Smooth muscle cell (in vitro differentiated cells): Measurements from ENCODE around the gene NBPF1. TPM values are rescaled to one million over a fixed set of nuclear protein-coding genes. Genes with fewer than 3 reads are reported as not detected.
"Not testable (repeated sequence)": the region's sequence is repeated elsewhere in the genome, so short reads cannot be mapped to it uniquely, and the experiment has no call there.

Source experiments
- DNase-seq: peaks from one replicate; lab custom pipeline; 2025; ENCODE audit not compliant: unreplicated experiment; lab: John Stamatoyannopoulos, UW
- H2AFZ ChIP-seq: fragments of 200-600 bp; sonication (generic); 2 replicates; pipeline ENCODE4 v1.6.0; 2016; ENCODE audit warnings: antibody characterized with exemption, low read depth, mild to moderate bottlenecking
- H3F3A ChIP-seq: fragments of 200-600 bp; sonication (generic); 2 replicates; pipeline ENCODE4 v1.6.0; 2017; ENCODE audit warnings: antibody characterized with exemption, low read depth
- H3K27ac ChIP-seq: fragments of 200-600 bp; sonication (generic); 2 replicates; pipeline ENCODE4 v1.5.1; 2016; ENCODE audit warnings: low read depth, mild to moderate bottlenecking
- H3K27me3 ChIP-seq: fragments of 200-600 bp; sonication (generic); 2 replicates; pipeline ENCODE4 v1.6.1; 2016; ENCODE audit warnings: low read depth, mild to moderate bottlenecking
- H3K36me3 ChIP-seq: fragments of 200-600 bp; sonication (generic); 2 replicates; pipeline ENCODE4 v1.5.1; 2016; ENCODE audit warnings: low read depth
- H3K4me1 ChIP-seq: fragments of 200-600 bp; sonication (generic); 2 replicates; pipeline ENCODE4 v1.5.1; 2016; ENCODE audit warnings: low read depth
- H3K4me2 ChIP-seq: fragments of 200-600 bp; sonication (generic); 2 replicates; pipeline ENCODE4 v1.6.0; 2016; ENCODE audit warnings: mild to moderate bottlenecking
- H3K4me3 ChIP-seq: fragments of 200-600 bp; sonication (generic); 2 replicates; pipeline ENCODE4 v1.5.1; 2016; ENCODE audit warnings: mild to moderate bottlenecking
- H3K79me2 ChIP-seq: fragments of 200-600 bp; sonication (generic); 2 replicates; pipeline ENCODE4 v1.6.0; 2016; ENCODE audit warnings: low read depth, mild to moderate bottlenecking
- H3K9ac ChIP-seq: fragments of 200-600 bp; sonication (generic); 2 replicates; pipeline ENCODE4 v1.6.0; 2016; ENCODE audit warnings: low read depth
- H3K9me3 ChIP-seq: fragments of 200-600 bp; sonication (generic); replicated peaks from 2 replicates; pipeline ENCODE4 v1.5.1; 2016; ENCODE audit warnings: low read depth
- H4K20me1 ChIP-seq: fragments of 200-600 bp; sonication (generic); 2 replicates; pipeline ENCODE4 v1.6.0; 2016; ENCODE audit warnings: low read depth
- WGBS: methylation state at CpG from one replicate; pipeline ENCODE4 v1.1.7; 2016; ENCODE audit warnings: low lambda C conversion rate; 5-methylcytosine and 5-hydroxymethylcytosine counted together
- polyA plus RNA-seq: library from polyadenylated mRNA; unstranded; fragments of >200 nt; fragmentation: Nextera tagmentation; extraction: Ambion mirVana; gene quantifications from 2 replicates; pipeline ENCODE4 v1.2.1, GENCODE V29; 2016
- total RNA-seq: library from RNA; depleted of rRNA; stranded (reverse); fragments of >200 nt; gene quantifications from 2 replicates; pipeline ENCODE4 v1.2.3, GENCODE V29; 2014
- TF ChIP-seq, protein P1 (sequence below): fragments of 200-600 bp; sonication (generic); IDR thresholded peaks from 2 replicates; pipeline ENCODE4 v1.5.1; 2017; ENCODE audit warnings: borderline replicate concordance, mild to moderate bottlenecking, antibody characterized with exemption; ENCODE audit not compliant: insufficient read depth, poor library complexity, severe bottlenecking

Gene NBPF1
- total and polyA plus RNA-seq, 2 experiments from 2014 or later = 18.1 to 28.7 TPM

- H3K4me3 ChIP-seq = peak overlapping the region; percentile 79
- H3F3A ChIP-seq, H3K36me3 ChIP-seq, H3K9me3 ChIP-seq, H3K27me3 ChIP-seq: not testable (repeated sequence)
- H3K9ac ChIP-seq = peak overlapping the region; percentile 83
- TF ChIP-seq, protein P1, sequence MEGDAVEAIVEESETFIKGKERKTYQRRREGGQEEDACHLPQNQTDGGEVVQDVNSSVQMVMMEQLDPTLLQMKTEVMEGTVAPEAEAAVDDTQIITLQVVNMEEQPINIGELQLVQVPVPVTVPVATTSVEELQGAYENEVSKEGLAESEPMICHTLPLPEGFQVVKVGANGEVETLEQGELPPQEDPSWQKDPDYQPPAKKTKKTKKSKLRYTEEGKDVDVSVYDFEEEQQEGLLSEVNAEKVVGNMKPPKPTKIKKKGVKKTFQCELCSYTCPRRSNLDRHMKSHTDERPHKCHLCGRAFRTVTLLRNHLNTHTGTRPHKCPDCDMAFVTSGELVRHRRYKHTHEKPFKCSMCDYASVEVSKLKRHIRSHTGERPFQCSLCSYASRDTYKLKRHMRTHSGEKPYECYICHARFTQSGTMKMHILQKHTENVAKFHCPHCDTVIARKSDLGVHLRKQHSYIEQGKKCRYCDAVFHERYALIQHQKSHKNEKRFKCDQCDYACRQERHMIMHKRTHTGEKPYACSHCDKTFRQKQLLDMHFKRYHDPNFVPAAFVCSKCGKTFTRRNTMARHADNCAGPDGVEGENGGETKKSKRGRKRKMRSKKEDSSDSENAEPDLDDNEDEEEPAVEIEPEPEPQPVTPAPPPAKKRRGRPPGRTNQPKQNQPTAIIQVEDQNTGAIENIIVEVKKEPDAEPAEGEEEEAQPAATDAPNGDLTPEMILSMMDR = peak; percentile 44
- H3K79me2 ChIP-seq = peaks cover 41% of the 10 kb centered on the region
- H4K20me1 ChIP-seq = peaks cover 12% of the 10 kb centered on the region
- H3K4me1 ChIP-seq = peaks cover 16% of the 10 kb centered on the region
- peak; percentile 99 for DNase-seq
- WGBS = 6% methylated on average over 61 of the region's 61 CpGs
- H3K4me2 ChIP-seq = peak overlapping the region; percentile 86
- peak overlapping the region; percentile 12 for H3K27ac ChIP-seq
- peak overlapping the region; percentile 82 for H2AFZ ChIP-seq
These were observed 31.3 kb upstream of the NBPF1 start for GRCh38 chr1:16644482-16645270.

DNA sequence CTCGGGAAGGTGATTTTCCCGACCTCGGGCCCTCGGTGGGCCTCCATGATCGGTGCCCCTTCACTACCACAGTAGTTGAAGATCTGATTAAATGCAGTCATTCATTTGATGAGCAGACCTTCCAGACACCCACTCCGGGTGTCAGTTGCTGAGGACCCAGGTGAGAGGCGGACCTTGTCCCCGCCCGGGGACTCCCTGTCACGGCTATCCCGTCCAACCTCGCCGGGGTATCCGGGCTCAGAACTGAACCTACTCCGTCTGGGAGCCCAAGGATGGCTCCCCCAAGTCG is 30.8 kb upstream of the NBPF1 start:
- DNase-seq = no peak
- Histone ChIP-seq H3K27me3 (no peaks in the 10 kb centered on the region), H3K27ac (no peak overlapping the region), H3K4me2 (peak overlapping the region; percentile 86), H4K20me1 (peaks cover 17% of the 10 kb centered on the region), H3K79me2 (peaks cover 46% of the 10 kb centered on the region), H3K4me3 (peak overlapping the region; percentile 79), H3K9ac (peak overlapping the region; percentile 83), H3K9me3 (no peaks in the 10 kb centered on the region), H3K36me3 (no peaks in the 10 kb centered on the region), H3F3A (no peaks in the 10 kb centered on the region), H3K4me1 (peaks cover 16% of the 10 kb centered on the region), H2AFZ (peak overlapping the region; percentile 82)
- 2% methylated on average over 16 of the region's 16 CpGs for WGBS
- TF ChIP-seq, protein P1 = no peak

DNA sequence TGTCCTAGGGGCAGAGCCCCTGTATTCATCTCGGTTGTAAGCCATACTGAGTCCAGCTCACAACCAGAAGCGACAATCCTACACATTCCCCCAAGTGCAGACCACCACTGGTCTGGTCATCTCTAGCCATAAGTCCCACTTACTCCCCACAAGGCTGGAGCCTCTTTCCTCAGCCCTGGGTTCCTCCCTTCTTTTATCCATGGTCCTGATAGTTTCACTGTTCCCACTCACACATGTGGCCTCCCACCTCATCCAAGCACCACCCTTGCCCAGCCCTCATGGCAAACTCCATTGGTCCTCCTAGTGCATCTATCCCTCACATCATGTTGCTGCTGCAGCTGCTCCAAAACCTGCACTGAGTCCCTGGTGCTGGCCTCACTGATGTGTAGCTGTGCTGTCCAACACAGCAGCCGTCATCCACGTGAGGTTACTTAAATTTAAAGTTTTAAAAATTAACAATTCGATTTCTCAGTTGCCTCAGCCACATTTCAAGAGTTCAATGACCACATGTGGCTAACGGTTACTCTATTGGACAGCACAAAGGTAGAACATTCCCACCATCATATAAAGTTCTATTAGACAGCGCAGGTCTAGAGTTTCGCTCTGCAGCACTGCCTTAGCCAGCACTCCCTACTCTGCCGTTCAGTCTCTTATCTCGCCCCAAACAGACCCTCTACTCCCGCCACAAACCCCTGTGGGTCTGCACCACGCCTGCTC is 30.3 kb upstream of the NBPF1 start:
- H3K27ac ChIP-seq, H3K36me3 ChIP-seq, DNase-seq, H3K9me3 ChIP-seq, H3F3A ChIP-seq, H3K27me3 ChIP-seq: not testable (repeated sequence)
- Histone ChIP-seq H3K4me3 (peak overlapping the region; percentile 79), H3K79me2 (peaks cover 49% of the 10 kb centered on the region), H3K4me2 (peak overlapping the region; percentile 86), H4K20me1 (peaks cover 21% of the 10 kb centered on the region), H3K9ac (peak overlapping the region; percentile 83), H2AFZ (peak overlapping the region; percentile 82), H3K4me1 (peaks cover 16% of the 10 kb centered on the region)
- 45% methylated on average over 12 of the region's 12 CpGs for WGBS

GRCh38 chr1:16643001-16643411 is 29.6 kb upstream of the NBPF1 start:
- Histone ChIP-seq H3K9ac (peak overlapping the region; percentile 6), H4K20me1 (peaks cover 24% of the 10 kb centered on the region), H3K4me1 (peaks cover 16% of the 10 kb centered on the region), H3K4me2 (peak overlapping the region; percentile 86), H3K79me2 (peaks cover 49% of the 10 kb centered on the region)
- H3F3A ChIP-seq, H2AFZ ChIP-seq, DNase-seq, H3K27ac ChIP-seq, H3K27me3 ChIP-seq, H3K4me3 ChIP-seq, H3K9me3 ChIP-seq, H3K36me3 ChIP-seq: not testable (repeated sequence)
- 96% methylated on average over 4 of the region's 4 CpGs for WGBS

DNA sequence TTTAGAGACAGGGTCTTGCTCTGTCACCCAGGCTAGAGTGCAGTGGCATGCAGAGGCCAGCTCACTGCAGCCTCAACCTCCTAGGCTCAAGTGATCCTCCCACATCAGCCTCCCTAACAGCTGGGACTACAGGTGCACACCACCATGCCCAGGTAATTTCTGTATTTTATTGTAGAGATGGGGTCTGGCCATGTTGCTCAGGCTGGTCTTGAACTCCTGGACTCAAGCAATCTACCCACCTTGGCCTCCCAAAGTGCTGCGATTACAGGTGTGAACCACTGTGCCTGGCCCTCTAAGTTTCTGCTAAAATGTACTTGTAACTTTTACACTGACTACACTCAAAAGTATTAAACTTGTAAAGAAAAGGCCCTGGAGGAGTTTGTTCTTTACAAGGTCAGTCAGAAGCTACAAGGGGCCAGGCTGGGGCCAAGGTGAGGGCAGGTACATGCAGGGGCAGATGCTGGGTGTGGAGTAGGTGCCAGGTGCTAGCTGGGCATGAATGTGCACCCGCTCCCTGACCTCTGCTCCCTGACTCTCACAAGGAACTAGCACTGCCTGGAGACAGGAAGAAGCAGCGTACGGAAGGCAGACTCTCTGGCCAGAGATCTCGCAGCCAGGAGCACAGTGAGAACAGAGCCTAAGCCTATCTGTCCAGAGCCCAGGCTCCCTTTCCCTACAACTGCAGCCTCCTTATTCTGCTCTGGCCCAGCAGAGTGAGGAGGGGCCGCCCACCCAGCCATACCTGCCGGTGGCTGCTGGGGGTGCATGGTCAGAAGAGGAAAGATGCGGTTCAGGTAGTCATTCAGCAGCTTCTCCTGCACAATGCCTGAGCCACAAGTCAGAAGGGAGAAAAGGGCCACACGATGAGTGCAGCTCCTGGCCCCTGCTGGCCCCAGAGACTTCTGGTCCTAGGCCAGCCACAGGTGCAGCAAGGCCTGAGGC is 28.9 kb upstream of the NBPF1 start:
- H3K27me3 ChIP-seq, H3K4me2 ChIP-seq, H2AFZ ChIP-seq, H3K36me3 ChIP-seq, H3F3A ChIP-seq, H3K9me3 ChIP-seq, DNase-seq, H3K9ac ChIP-seq, H3K4me3 ChIP-seq, H3K27ac ChIP-seq: not testable (repeated sequence)
- peaks cover 16% of the 10 kb centered on the region for H3K4me1 ChIP-seq
- H4K20me1 ChIP-seq = peaks cover 24% of the 10 kb centered on the region
- WGBS = 77% methylated on average over 6 of the region's 9 CpGs
- peaks cover 49% of the 10 kb centered on the region for H3K79me2 ChIP-seq

- not testable (repeated sequence) for H3K4me3 ChIP-seq, H2AFZ ChIP-seq, H3K27ac ChIP-seq, H3F3A ChIP-seq, H3K9me3 ChIP-seq, H3K9ac ChIP-seq, H3K4me2 ChIP-seq, H3K36me3 ChIP-seq, H3K27me3 ChIP-seq, DNase-seq
- WGBS = 96% methylated on average over 8 of the region's 8 CpGs
- Histone ChIP-seq H4K20me1 (peaks cover 31% of the 10 kb centered on the region), H3K79me2 (peaks cover 54% of the 10 kb centered on the region), H3K4me1 (peaks cover 16% of the 10 kb centered on the region)
These were observed 28.0 kb upstream of the NBPF1 start for GRCh38 chr1:16641159-16641975.
